H1 (cell line): ENCODE results near the gene RIIAD1. TPM values are rescaled to one million over a fixed set of nuclear protein-coding genes. Genes with fewer than 3 reads are reported as not detected.

ENCODE experiments used
- CTCF ChIA-PET: fragments of 300-600 bp; sonication (Branson Sonifier 250); formaldehyde crosslinking; loops from one replicate; lab custom pipeline; 2021; ENCODE audit not compliant: partially characterized antibody; lab: Charles Lee
- POLR2A ChIA-PET: fragments of 300-600 bp; sonication (Branson Sonifier 250); formaldehyde crosslinking; loops from one replicate; lab custom pipeline; 2021; ENCODE audit warnings: inconsistent platforms; ENCODE audit not compliant: partially characterized antibody; lab: Charles Lee
- DNase-seq, 2 experiments: peaks; one replicate each; pipeline versions ENCODE4 v3.0.0 to v3.0.0-alpha.2; 2010 to 2022; ENCODE audit warnings: low spot score in 2 of 2, low read depth in 1 of 2, mixed read lengths in 1 of 2
- FAIRE-seq: peaks from 2 replicates; lab custom pipeline; 2011; peaks lifted over from hg19 to GRCh38; lab: Jason Lieb, UNC
- H2AFZ ChIP-seq: 2 replicates; pipeline ENCODE4 v1.8.1; 2012; ENCODE audit warnings: low read length, inconsistent platforms
- H2AK5ac ChIP-seq: 2 replicates; pipeline ENCODE4 v1.6.1; 2013; ENCODE audit warnings: low read depth, low read length
- H2BK120ac ChIP-seq: replicated peaks from 2 replicates; pipeline ENCODE3; 2013; ENCODE audit warnings: low read depth, low read length, inconsistent platforms
- H2BK12ac ChIP-seq: 2 replicates; pipeline ENCODE4 v1.6.1; 2013; ENCODE audit warnings: low read depth, low read length
- H2BK15ac ChIP-seq: 2 replicates; pipeline ENCODE4 v1.6.1; 2013; ENCODE audit warnings: low read length
- H2BK20ac ChIP-seq: 2 replicates; pipeline ENCODE4 v1.6.1; 2013; ENCODE audit warnings: low read length
- H2BK5ac ChIP-seq: 2 replicates; pipeline ENCODE4 v1.6.1; 2013; ENCODE audit warnings: low read depth, low read length
- H3K14ac ChIP-seq: 2 replicates; pipeline ENCODE4 v1.6.1; 2013; ENCODE audit warnings: inconsistent platforms; ENCODE audit not compliant: insufficient read length
- H3K18ac ChIP-seq: 2 replicates; pipeline ENCODE4 v1.6.1; 2013; ENCODE audit warnings: low read length; ENCODE audit errors: extremely low read depth
- H3K23ac ChIP-seq: 2 replicates; pipeline ENCODE4 v1.6.1; 2013; ENCODE audit warnings: inconsistent platforms; ENCODE audit not compliant: insufficient read length
- H3K23me2 ChIP-seq: 2 replicates; pipeline ENCODE4 v1.6.1; 2013; ENCODE audit warnings: low read depth, low read length
- H3K27ac ChIP-seq: 2 replicates; pipeline ENCODE4 v1.6.1; 2011; ENCODE audit warnings: low read depth, low read length, inconsistent platforms
- H3K27me3 ChIP-seq, 4 experiments: replicated peaks in 1 of 4; 1 replicate in 1 of 4; 2 replicates in 3 of 4; pipeline versions ENCODE4 v1.6.1 to v1.8.1; 2011 to 2013; ENCODE audit warnings: low read length in 3 of 4, mild to moderate bottlenecking in 3 of 4, inconsistent platforms in 2 of 4, mixed read lengths in 2 of 4, moderate library complexity in 1 of 4; ENCODE audit not compliant: control insufficient read depth in 3 of 4, insufficient read depth in 3 of 4; ENCODE audit errors: extremely low read depth in 1 of 4
- H3K36me3 ChIP-seq, 4 experiments: 2 replicates each; pipeline versions ENCODE4 v1.6.1 to v1.8.1; 2011 to 2013; ENCODE audit warnings: mild to moderate bottlenecking in 4 of 4, low read length in 3 of 4, moderate library complexity in 2 of 4, control low read depth in 1 of 4, inconsistent platforms in 1 of 4; ENCODE audit not compliant: insufficient read depth in 4 of 4, control insufficient read depth in 2 of 4
- H3K4ac ChIP-seq: replicated peaks from 2 replicates; pipeline ENCODE3; 2013; ENCODE audit warnings: low read length, low read depth, mixed read lengths, inconsistent platforms; ENCODE audit not compliant: insufficient read length
- H3K4me1 ChIP-seq, 4 experiments: replicated peaks in 1 of 4; 1 replicate in 1 of 4; 2 replicates in 3 of 4; pipeline versions ENCODE4 v1.6.1 to v1.8.1; 2011 to 2013; ENCODE audit warnings: low read length in 3 of 4, inconsistent platforms in 2 of 4, mixed read lengths in 1 of 4; ENCODE audit not compliant: insufficient read depth in 4 of 4, control insufficient read depth in 3 of 4
- H3K4me2 ChIP-seq, 2 experiments: 2 replicates each; pipeline versions ENCODE4 v1.6.1 to v1.8.1; 2011 to 2013; ENCODE audit warnings: low read depth in 2 of 2, low read length in 2 of 2, control low read depth in 1 of 2, inconsistent platforms in 1 of 2, mild to moderate bottlenecking in 1 of 2; ENCODE audit not compliant: insufficient read depth in 1 of 2
- H3K4me3 ChIP-seq, 4 experiments: fragments of 200-600, 300-600 bp in 1 of 4; sonication (generic), shearing (Covaris generic), sonication (Bioruptor Twin) in 1 of 4; 2 replicates each; pipeline versions ENCODE4 v1.5.1 to v1.8.1; 2011 to 2016; ENCODE audit warnings: low read length in 4 of 4, low read depth in 3 of 4, control low read depth in 2 of 4, inconsistent platforms in 2 of 4, mild to moderate bottlenecking in 2 of 4, mixed read lengths in 1 of 4, moderate library complexity in 1 of 4; ENCODE audit not compliant: insufficient read depth in 2 of 4; ENCODE audit errors: extremely low read depth in 1 of 4
- H3K56ac ChIP-seq: replicated peaks from 2 replicates; pipeline ENCODE3; 2013; ENCODE audit warnings: low read depth, mild to moderate bottlenecking, mixed read lengths, low read length, inconsistent platforms; ENCODE audit not compliant: insufficient read length
- H3K79me1 ChIP-seq: 2 replicates; pipeline ENCODE4 v1.6.1; 2013; ENCODE audit warnings: low read depth, low read length, control low read depth
- H3K79me2 ChIP-seq, 2 experiments: 2 replicates each; pipeline versions ENCODE4 v1.6.1 to v1.8.1; 2012 to 2013; ENCODE audit warnings: low read length in 2 of 2, mild to moderate bottlenecking in 2 of 2, inconsistent platforms in 1 of 2; ENCODE audit not compliant: insufficient read depth in 2 of 2, control insufficient read depth in 1 of 2
- H3K9ac ChIP-seq, 4 experiments: replicated peaks in 1 of 4; 1 replicate in 1 of 4; 2 replicates in 3 of 4; pipeline versions ENCODE4 v1.6.1 to v1.8.1; 2011 to 2013; ENCODE audit warnings: low read depth in 3 of 4, low read length in 3 of 4, control low read depth in 2 of 4, mild to moderate bottlenecking in 2 of 4, moderate library complexity in 2 of 4, inconsistent platforms in 1 of 4; ENCODE audit errors: extremely low read depth in 1 of 4
- H3K9me3 ChIP-seq, 2 experiments: 2 replicates each; pipeline versions ENCODE4 v1.6.1 to v1.8.1; 2012 to 2013; ENCODE audit warnings: mild to moderate bottlenecking in 2 of 2, moderate library complexity in 2 of 2, control low read depth in 1 of 2, inconsistent platforms in 1 of 2, low read depth in 1 of 2, low read length in 1 of 2, mixed read lengths in 1 of 2; ENCODE audit not compliant: insufficient read depth in 2 of 2
- H4K20me1 ChIP-seq, 2 experiments: replicated peaks in 1 of 2; 2 replicates each; pipeline versions ENCODE3 to v1.8.1; 2011 to 2013; ENCODE audit warnings: inconsistent platforms in 2 of 2, low read length in 2 of 2, mild to moderate bottlenecking in 1 of 2; ENCODE audit not compliant: insufficient read depth in 2 of 2, control insufficient read depth in 1 of 2
- H4K5ac ChIP-seq: 2 replicates; pipeline ENCODE4 v1.6.1; 2013; ENCODE audit warnings: low read length, low read depth, mixed read lengths, inconsistent platforms; ENCODE audit not compliant: insufficient read length
- H4K8ac ChIP-seq: 2 replicates; pipeline ENCODE4 v1.8.0; 2013; ENCODE audit warnings: mild to moderate bottlenecking, moderate library complexity, low read length, inconsistent platforms; ENCODE audit not compliant: insufficient read depth; ENCODE audit errors: extremely low read depth
- H4K91ac ChIP-seq: replicated peaks from 2 replicates; pipeline ENCODE3; 2013; ENCODE audit warnings: low read length, mixed read lengths, inconsistent platforms; ENCODE audit not compliant: insufficient read length
- FOSL1 ChIP-seq: IDR thresholded peaks from 2 replicates; pipeline ENCODE4 v1.6.1; 2011; ENCODE audit warnings: mild to moderate bottlenecking, low read depth, low read length, moderate library complexity; ENCODE audit not compliant: insufficient read depth
- HDAC2 ChIP-seq, 2 experiments: fragments of 300-600 bp in 1 of 2; sonication (generic) in 1 of 2; IDR thresholded peaks; 2 replicates each; pipeline ENCODE4 v1.6.1; 2011 to 2012; ENCODE audit warnings: low read depth in 2 of 2, low read length in 2 of 2, mild to moderate bottlenecking in 2 of 2, moderate library complexity in 2 of 2, borderline replicate concordance in 1 of 2, inconsistent platforms in 1 of 2
- KDM5A ChIP-seq: fragments of 200-600 bp; IDR thresholded peaks from 2 replicates; pipeline ENCODE4 v1.7.1; 2012; ENCODE audit warnings: mild to moderate bottlenecking, low read length, inconsistent platforms, mixed read lengths
- NRF1 ChIP-seq: IDR thresholded peaks from 2 replicates; pipeline ENCODE4 v1.6.1; 2011; ENCODE audit warnings: mild to moderate bottlenecking, low read depth, low read length, improper control_type of control experiment
- RXRA ChIP-seq: IDR thresholded peaks from 2 replicates; pipeline ENCODE4 v1.6.1; 2011; ENCODE audit warnings: low read depth, mild to moderate bottlenecking, low read length, moderate library complexity; ENCODE audit not compliant: insufficient read depth
- SP2 ChIP-seq: IDR thresholded peaks from 2 replicates; pipeline ENCODE4 v1.6.1; 2012; ENCODE audit warnings: mild to moderate bottlenecking, low read length, inconsistent platforms
- WGBS, 2 experiments: shearing (Covaris generic) in 1 of 2; methylation state at CpG; one replicate each; pipeline versions ENCODE4 v1.1.6 to v1.1.7; 2013 to 2015; ENCODE audit warnings: low lambda C conversion rate in 2 of 2, mixed read lengths in 2 of 2, inconsistent platforms in 1 of 2, low coverage in 1 of 2, missing lambda C conversion rate in 1 of 2; ENCODE audit not compliant: insufficient replicate concordance in 2 of 2, insufficient coverage in 1 of 2, insufficient read length in 1 of 2; ENCODE audit errors: extremely low coverage in 1 of 2, missing lambda C conversion rate in 1 of 2; 5-methylcytosine and 5-hydroxymethylcytosine counted together
- polyA plus RNA-seq, 7 experiments: library from polyadenylated mRNA; depleted of rRNA in 3 of 7; stranded (reverse) in 5 of 7; unstranded in 2 of 7; fragments of >200 nt in 5 of 7; fragments of 200-250 nt in 2 of 7; gene quantifications; 1 replicate in 5 of 7; 2 replicates in 1 of 7; 4 replicates in 1 of 7; pipeline versions ENCODE4 v1.2.1 to v1.2.3, GENCODE V29; 2011 to 2013; ENCODE audit warnings: missing spikeins in 2 of 7, mixed read lengths in 2 of 7
- total RNA-seq: library from RNA; stranded (reverse); fragmentation: NEBNext Ultra II Directional; extraction: Animal tissue kit (Norgen Biotek cat#: 25700); gene quantifications from 2 replicates; pipeline ENCODE4 v1.2.1, GENCODE V29; 2021

Gene RIIAD1
- total and polyA plus RNA-seq, 2 of the 8 experiments (the other 6 are each of a cell fraction or from before 2014, with no cell fraction given): not detected

- no peak overlapping the region for H2BK20ac ChIP-seq
- no peak overlapping the region for H3K9ac ChIP-seq
- H3K4ac ChIP-seq: no peak overlapping the region
- no peaks in the 10 kb centered on the region; the same call in 1 of the 2 replicates for H3K23me2 ChIP-seq
- no peaks in the 10 kb centered on the region for H3K79me2 ChIP-seq
- no peaks in the 10 kb centered on the region for H3K9me3 ChIP-seq
- H4K5ac ChIP-seq: no peak overlapping the region
- no peak overlapping the region for H4K8ac ChIP-seq
- DNase-seq (no peak), FAIRE-seq (no peak)
- H2BK15ac ChIP-seq: no peak overlapping the region
- no peak overlapping the region for H2BK5ac ChIP-seq
- no peak overlapping the region for H3K4me3 ChIP-seq
- no peak overlapping the region for H3K56ac ChIP-seq
- no peak overlapping the region for H3K27ac ChIP-seq
- no peak overlapping the region for H3K18ac ChIP-seq
- H3K27me3 ChIP-seq: no peaks in the 10 kb centered on the region; a peak in 1 of 7 replicates
- H3K4me2 ChIP-seq: no peak overlapping the region
- H2AFZ ChIP-seq: no peak overlapping the region
- WGBS, 2 experiments: 93% methylated on average over 5 of the region's 15 CpGs; no CpG with 5 or more reads in 1 of the 2 experiments
- ChIA-PET POLR2A (no interaction called here), CTCF (interaction anchor here (0.6 to 2.1 kb wide), 3 partner anchors 16 to 97 kb away, joined by 3 to 7 read pairs (median 3); partner anchors contain the start of gene SNX27)
- no peaks in the 10 kb centered on the region for H3K36me3 ChIP-seq
- peaks cover 0 to 5% (median 0%) of the 10 kb centered on the region in 4 experiments; a peak in 2 of 7 replicates for H3K4me1 ChIP-seq
- H3K14ac ChIP-seq: no peak overlapping the region
- H2BK12ac ChIP-seq: no peak overlapping the region
- peaks cover 0 to 3% of the 10 kb centered on the region in 2 experiments for H4K20me1 ChIP-seq
- no peak overlapping the region for H3K23ac ChIP-seq
- no peak overlapping the region for H2AK5ac ChIP-seq
- no peak overlapping the region for H2BK120ac ChIP-seq
- H3K79me1 ChIP-seq: no peaks in the 10 kb centered on the region
- no peak overlapping the region for H4K91ac ChIP-seq
- TF ChIP-seq SP2 (no peak), RXRA (no peak), HDAC2 (IDR thresholded peaks at IDR 0.05; ENCODE audit: borderline replicate concordance in 1 of 2, low read depth in 2 of 2, low read length in 2 of 2) (no peak), FOSL1 (no peak), KDM5A (no peak), NRF1 (no peak)
Measured at GRCh38 chr1:151708891-151709290, 12.4 kb upstream of the RIIAD1 start.
